Sigmoid colon (tissue), 4 donors: ENCODE results near the gene SNX15.

Experiments used
- POLR2AphosphoS5 ChIP-seq, 4 donors: sonication (generic); formaldehyde crosslinking; IDR thresholded peaks; one replicate each; pipeline ENCODE4 v1.6.1; 2017; ENCODE audit warnings: antibody characterized with exemption in 4 of 4
- TF ChIP-seq, protein P1 (sequence below), 4 experiments: fragments of 450-650 bp in 3 of 4; fragments of 200-600 bp in 1 of 4; IDR thresholded peaks; one replicate each; pipeline ENCODE4 v1.5.1; 2016 to 2019; ENCODE audit warnings: antibody characterized with exemption in 4 of 4, mild to moderate bottlenecking in 3 of 4, moderate library complexity in 2 of 4

DNA sequence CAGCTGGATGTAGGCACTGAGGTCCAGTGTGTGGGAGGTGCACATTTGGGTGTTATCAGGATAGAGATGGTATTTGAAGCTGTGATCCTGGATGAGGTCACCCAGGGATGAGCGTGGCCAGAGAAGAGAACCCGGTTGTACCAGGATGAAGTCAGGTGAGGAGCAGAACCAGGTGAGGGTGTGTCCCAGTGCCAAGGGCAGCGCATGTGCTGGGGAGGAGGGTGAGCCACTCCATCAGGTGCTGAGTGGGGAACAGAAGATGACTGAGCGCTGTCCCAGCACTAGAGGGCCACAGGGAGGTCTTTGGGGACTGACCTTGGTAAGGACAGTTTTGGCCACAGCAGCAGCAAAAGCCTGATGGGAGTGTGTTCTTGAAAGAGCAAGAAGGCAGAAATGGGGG is 10.5 kb upstream of the SNX15 start:
- TF ChIP-seq, protein P1, sequence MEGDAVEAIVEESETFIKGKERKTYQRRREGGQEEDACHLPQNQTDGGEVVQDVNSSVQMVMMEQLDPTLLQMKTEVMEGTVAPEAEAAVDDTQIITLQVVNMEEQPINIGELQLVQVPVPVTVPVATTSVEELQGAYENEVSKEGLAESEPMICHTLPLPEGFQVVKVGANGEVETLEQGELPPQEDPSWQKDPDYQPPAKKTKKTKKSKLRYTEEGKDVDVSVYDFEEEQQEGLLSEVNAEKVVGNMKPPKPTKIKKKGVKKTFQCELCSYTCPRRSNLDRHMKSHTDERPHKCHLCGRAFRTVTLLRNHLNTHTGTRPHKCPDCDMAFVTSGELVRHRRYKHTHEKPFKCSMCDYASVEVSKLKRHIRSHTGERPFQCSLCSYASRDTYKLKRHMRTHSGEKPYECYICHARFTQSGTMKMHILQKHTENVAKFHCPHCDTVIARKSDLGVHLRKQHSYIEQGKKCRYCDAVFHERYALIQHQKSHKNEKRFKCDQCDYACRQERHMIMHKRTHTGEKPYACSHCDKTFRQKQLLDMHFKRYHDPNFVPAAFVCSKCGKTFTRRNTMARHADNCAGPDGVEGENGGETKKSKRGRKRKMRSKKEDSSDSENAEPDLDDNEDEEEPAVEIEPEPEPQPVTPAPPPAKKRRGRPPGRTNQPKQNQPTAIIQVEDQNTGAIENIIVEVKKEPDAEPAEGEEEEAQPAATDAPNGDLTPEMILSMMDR (IDR thresholded peaks at IDR 0.05) = no peak
- TF ChIP-seq POLR2AphosphoS5 (IDR thresholded peaks at IDR 0.05) = no peak
